Left kidney (tissue), 2 donors: Measurements from ENCODE around the gene VARS2. TPM values are rescaled to one million over a fixed set of nuclear protein-coding genes. Genes with fewer than 3 reads are reported as not detected.
"Not testable (repeated sequence)": the region's sequence is repeated elsewhere in the genome, so short reads cannot be mapped to it uniquely, and the experiment has no call there.

ENCODE experiments used
- DNase-seq: peaks from one replicate; pipeline ENCODE4 v3.0.0-alpha.2; 2013
- polyA plus RNA-seq: library from polyadenylated mRNA; unstranded; fragments of 120-200 nt; gene quantifications from one replicate; pipeline ENCODE4 v1.2.1, GENCODE V29; 2013; ENCODE audit not compliant: insufficient read length

Gene VARS2
- polyA plus RNA-seq, 1 donor, result 52.6 TPM

DNA sequence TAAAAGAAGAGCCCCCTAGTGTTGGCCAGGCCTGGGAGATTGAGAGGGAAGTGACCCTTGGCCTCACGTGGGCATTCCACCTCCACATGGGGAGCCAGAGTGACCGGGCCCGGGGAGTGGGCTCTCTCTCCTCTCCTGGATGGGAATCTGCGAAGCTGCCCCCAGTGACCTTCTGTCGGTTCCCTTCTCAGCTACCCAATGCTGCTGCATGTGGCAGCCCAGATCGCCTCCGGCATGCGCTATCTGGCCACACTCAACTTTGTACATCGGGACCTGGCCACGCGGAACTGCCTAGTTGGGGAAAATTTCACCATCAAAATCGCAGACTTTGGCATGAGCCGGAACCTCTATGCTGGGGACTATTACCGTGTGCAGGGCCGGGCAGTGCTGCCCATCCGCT is 16.2 kb upstream of the VARS2 start:
- no peak for DNase-seq

DNA sequence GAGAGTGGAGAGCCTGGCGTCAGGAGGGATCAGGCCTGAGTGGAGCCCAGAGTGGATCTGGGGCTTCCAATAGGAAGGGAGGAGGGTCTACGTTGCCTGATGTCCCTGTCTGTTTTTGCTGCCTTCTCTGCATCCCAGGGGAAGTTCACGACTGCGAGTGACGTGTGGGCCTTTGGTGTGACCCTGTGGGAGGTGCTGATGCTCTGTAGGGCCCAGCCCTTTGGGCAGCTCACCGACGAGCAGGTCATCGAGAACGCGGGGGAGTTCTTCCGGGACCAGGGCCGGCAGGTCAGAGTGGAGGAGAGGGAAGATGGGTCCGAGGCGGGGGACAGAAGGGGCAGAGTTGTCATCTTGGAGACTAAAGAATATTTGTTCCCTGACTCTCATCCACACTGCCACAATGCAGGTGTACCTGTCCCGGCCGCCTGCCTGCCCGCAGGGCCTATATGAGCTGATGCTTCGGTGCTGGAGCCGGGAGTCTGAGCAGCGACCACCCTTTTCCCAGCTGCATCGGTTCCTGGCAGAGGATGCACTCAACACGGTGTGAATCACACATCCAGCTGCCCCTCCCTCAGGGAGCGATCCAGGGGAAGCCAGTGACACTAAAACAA is 15.2 kb upstream of the VARS2 start:
- DNase-seq, result no peak

DNA sequence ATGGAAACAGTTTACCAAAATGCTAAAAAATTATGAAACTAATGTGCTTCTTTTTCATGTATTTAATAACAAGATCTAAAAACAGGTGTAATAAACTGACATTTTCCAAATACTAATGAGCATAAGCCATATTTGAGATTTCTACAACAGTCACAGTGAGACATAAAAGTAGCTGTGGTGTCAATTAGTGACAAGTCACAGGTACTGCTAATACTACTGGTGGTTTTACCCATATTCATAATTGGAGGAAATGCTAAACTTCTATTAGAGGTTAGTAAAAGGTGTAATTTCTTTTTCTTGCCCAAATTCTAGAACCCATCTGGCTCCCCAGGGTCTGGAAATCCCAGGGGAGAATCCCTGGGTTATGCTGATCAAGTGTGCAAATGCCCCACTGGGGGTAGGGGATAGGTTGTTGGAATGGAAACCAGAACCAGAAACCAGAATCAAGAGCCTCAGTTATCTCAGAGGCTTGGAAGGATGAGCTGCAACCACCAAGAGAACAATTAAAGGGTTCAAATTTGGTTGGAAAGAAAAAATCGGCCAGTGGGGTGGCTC is 13.1 kb upstream of the VARS2 start:
- DNase-seq, result no peak

DNA sequence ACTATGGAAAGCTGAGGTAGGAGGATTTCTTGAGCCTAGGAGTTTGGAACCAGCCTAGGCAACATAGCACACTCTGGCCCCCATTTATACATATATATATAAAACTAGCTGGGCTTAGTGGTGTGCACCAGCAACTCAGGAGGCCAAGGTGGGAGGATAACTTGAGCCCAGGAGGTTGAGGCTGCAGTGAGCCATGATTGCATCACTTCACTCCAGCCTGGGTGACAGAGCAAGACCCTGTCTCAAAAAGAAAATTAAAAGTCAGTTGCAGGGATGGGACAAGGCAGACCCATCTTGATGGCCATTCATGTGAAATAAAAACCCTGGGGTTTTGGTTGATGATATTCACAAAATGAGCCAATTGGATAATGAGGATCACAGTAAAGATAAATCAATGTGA is 12.6 kb upstream of the VARS2 start:
- no peak for DNase-seq

DNA sequence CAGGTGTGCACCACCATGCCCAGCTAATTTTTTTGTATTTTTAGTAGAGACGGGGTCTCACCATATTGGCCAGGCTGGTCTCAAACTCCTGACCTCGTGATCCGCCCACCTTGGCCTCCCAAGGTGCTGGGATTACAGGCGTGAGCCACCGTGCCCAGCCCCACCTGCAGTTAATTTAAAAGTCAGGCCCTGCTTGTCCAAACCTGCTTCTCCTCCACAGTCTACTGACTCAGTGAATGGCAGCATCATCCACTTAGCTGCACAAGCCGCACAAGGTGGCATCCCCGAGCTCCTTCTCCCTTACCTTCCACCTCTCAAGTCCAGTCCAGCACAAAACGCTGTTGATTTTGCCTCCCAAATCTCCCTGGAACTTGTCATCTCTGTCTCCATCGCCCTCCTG is 11.8 kb upstream of the VARS2 start:
- DNase-seq, result not testable (repeated sequence)

DNA sequence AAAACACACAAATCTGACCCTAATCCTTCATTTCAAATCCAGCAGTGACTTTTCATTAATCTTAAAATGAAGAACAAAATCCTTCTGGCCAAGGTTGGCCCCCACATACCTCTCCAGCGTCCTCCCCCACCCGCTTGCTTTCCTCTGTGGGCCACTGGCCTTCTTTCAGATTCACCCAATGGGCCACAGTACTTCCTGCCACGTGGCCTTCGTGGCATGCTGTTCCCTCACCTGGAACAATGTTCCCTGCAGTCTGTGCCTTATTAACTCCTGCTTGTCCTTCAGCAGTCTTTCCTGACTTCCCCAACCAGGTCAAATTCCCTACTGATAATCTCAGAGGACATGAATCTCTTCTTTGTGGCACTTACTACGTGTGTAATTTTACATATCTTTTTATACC is 11.3 kb upstream of the VARS2 start:
- no peak for DNase-seq

DNA sequence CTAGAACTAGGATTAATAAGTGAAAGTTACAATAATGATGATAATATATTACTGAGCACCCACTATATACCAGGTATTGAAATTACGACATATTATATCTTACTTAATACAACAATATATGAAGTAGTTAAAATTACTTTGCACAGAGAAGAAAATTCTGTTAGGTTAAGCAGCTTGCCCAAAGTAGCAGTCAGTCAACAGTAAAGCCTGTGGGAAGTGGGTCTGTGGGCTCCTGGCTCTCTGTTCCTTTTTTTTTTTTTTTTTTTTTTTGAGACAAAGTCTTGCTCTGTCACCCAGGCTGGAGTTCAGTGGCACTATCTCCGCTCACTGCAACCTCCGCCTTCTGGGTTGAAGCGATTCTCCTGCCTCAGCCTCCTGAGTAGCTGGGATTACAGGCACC is 10.8 kb upstream of the VARS2 start:
- DNase-seq, result no peak

DNA sequence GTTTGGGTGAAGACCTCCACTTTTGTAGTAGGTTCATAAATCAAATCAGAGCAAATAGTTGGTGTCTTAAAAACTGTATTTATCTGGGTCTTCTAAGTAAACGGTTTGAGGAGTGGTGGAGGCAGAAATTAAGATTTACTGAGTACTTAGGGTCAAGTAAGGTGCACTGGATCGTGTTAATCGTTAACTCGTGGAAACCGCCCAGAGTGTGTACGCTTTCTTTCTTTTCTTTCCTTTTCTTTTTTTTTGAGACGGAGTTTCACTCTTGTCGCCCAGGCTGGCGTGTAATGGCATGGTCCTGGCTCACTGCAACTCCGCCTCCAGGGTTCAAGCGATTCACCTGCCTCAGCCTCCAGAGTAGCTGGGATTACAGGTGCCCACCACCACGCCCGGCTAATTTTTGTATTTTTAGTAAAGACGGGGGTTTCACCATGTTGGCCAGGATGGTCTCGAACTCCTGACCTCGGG is 6.7 kb upstream of the VARS2 start:
- DNase-seq, result not testable (repeated sequence)

DNA sequence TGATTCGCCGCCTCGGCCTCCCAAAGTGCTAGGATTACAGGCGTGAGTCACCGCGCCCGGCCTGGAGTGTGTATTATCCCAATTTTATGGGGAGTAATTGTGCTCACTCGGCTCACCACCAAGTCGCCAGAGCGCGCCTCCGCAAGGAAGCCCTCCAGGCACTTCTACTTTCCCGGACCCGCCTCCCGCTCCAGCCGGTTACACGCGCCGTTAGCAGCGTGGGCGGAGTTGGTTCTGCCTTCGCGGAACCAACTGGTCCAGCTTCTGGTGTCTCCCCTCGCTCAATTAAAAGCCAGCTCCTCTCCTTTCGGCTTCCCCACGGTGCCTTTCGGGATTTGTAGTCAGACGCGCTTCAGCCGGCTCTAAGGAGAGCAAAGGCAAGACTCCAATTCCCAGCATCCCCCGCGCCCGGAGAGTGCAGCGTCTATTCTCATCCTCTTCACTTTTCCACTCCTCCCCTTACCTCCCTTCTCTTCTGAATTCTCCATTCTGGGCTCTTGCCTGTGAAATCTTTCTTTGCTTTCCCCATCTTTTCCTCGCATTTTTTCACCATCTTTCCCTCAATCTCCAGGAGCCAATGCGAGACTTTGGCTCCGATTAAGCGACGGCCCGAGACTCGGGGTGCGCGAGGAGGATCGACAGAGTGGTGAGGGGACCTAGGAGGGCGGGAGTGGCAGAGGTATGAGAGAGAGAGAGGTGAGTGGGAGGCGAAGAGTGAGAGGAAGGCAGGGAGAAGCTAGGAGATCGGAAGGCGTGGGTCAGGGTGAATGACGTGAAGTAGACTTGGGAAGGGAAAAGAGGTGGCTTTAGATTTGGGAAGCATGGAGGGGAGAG is 6.1 kb upstream of the VARS2 start, which contains the start of gene GTF2H4:
GTF2H4 (plus strand) TSS at position 450 of the 834 bp plus-strand sequence.
- DNase-seq, result peak; percentile 98

DNA sequence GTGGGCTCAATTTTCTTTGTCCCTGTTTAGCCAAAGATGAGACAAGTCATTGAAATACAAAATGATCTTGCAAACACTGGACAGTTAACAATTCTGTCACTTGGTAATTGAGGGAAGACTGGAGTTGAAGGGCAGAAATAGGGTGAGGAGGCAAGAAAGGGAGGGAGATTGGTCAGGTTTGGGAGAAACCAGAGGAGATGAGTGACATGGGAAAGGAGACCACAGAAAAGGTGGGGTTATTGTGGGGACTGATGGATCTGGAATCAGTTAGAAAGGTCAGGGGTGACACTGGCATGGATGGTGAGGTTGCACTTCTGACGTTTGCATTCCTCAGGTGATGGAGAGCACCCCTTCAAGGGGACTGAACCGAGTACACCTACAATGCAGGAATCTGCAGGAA is 5.3 kb upstream of the VARS2 start:
- DNase-seq, result no peak

DNA sequence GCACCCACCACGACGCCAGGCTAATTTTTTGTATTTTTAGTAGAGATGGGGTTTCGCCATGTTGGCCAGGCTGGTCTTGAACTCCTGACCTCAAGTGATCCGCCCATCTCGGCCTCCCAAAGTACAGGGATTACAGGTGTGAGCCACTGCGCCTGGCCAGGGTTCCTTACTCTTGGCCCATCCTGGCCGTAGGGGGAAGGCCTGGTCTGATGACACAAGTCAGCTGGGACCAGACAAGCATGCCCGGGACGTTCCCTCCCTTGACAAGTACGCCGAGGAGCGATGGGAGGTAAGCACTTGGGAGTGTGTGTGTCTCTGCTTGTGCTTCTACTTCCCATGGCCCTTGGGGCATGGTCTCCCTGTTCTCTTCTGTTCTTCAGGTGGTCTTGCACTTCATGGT is 3.6 kb upstream of the VARS2 start:
- DNase-seq, result not testable (repeated sequence)

DNA sequence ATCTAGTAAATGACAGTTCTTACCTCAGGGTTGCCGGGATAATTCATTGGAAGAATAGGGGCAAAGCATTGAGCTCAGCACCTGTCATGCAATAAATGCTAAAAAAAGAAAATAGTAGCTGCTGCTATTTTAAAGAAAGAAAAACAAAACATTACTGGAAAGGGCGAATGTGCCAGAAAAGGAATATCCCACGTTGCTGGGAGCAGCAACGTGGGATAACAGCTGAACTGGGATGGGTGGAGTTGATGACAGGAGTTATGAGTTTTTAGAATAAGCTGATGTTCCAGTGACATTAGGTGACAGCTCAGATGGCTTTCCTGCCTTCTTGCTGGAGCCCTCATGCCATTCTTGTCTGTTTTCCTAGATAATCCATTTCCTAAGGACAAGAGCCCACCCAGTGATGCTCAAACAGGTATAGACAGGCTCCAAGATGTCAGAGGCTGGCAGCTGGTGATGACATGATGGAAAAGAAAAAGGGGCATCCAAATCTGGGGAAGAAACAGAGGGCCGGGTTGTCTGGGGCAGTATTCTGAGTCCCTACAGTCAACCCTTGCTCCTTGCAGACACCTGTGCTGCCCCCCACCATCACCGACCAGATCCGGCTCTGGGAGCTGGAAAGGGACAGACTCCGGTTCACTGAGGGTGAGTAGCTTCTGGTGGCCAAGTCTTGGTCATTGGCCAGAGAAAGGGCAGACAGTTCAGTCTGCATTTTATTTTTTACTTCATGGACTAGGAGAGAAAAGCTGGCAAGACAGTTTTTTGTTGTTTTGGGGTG is 1.1 kb upstream of the VARS2 start:
- DNase-seq, result no peak

DNA sequence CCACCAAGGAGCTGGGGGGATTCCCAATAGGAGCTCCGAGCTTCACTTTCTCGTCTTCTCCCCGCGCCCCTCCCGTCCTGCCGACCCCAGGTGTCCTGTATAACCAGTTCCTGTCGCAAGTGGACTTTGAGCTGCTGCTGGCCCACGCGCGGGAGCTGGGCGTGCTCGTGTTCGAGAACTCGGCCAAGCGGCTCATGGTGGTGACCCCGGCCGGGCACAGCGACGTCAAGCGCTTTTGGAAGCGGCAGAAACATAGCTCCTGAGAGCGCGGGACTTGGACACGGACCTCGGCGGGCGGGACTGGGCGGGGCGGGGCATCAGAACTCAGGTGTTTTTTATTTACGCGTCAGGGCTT is 340 bp upstream of the VARS2 start:
- DNase-seq, result no peak

DNA sequence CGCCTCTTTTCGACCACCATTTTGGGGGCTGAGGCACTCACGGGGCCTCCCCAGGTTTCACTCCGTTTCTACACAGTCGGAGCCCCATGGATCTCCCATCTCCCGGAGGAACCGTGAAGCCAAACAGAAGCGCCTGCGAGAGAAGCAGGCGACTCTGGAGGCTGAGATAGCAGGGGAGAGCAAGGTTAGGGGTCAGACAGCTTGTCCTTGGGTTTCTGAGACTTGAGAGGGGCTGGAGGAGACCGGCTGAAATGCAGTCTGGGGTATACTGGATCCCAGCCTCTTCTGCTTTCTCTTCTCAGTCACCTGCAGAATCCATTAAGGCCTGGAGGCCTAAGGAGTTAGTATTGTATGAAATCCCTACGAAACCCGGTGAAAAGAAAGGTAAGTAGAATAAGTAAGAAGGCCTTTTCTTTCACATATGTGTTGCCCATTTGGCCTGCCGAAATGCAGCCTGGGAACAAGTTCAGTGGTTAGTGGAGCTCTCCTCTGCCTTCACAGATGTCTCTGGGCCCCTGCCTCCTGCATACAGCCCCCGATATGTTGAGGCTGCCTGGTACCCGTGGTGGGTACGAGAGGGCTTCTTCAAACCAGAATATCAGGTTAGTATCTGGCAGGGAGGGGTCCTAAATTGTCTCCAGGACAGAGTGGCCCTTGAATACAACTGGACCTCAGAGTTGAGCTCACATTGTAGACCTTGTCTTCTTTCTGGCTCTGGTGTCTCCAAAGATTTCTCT is 984 bp downstream of the VARS2 start:
- no peak for DNase-seq

DNA sequence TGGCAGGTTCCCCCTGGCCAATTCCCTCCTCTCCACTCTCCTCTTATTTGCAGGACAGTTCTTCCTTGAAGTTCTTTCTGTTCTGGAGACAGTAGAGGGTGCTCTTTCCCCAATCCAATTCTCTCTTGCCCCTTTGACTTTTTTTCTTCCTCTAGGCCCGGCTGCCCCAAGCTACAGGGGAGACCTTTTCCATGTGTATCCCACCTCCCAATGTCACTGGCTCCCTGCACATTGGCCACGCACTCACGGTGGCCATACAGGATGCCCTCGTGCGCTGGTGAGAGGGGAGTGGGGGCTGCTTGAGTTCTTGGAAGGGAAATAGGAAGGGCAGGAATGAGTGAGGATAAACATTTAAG is 1.5 kb downstream of the VARS2 start:
- peak; percentile 85 for DNase-seq

DNA sequence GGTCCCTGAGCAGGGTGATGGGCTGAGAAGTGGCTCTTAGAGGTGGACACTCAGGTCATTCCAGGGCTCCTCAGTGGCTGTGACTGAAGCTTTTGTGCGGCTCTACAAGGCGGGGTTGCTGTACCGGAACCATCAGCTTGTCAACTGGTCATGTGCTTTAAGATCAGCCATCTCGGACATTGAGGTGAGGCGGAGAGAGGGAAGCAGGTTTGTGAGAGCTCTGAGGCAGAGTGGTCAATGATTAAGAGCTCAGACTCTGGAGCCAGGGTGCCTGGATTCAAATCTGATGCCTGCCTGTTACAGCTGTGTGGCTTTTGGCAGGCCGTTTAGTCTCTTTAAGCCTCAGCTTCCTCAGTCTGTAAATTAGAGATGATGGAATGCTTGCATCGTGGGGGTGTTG is 3.0 kb downstream of the VARS2 start:
- DNase-seq, result no peak

DNA sequence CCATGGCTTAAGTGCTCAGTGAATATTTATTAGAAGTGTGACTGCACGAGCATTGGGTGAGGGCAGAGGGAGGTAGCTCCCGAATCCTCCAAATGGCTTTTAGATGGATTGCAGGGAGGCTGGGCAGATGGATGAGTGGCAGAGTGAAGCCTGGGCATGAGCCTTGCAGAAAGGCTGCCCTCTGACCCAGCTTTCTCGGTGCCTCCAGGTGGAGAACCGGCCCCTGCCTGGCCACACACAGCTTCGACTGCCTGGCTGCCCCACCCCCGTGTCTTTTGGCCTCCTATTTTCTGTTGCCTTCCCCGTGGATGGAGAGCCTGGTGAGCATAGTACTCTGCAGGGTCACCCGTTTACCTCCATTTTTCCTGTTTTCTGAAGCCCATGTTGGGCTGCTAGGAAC is 3.4 kb downstream of the VARS2 start:
- DNase-seq, result no peak

DNA sequence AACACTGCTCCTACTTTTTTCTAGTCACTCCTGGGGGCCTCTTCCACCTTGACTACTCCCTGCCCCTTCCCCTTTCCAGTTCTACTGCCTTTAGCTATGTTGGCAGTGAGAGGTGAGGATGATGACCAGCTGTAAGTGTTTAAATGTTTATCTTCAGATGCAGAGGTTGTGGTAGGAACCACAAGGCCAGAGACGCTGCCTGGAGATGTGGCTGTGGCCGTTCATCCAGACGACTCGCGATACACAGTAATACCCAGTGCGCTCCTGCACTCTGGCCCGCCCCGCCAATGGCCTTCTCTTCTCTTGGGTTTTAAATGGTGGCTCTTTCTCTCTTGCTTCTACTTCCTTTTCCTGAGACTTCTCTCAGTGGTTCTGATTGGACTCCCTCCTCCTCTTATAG is 4.6 kb downstream of the VARS2 start:
- no peak for DNase-seq

DNA sequence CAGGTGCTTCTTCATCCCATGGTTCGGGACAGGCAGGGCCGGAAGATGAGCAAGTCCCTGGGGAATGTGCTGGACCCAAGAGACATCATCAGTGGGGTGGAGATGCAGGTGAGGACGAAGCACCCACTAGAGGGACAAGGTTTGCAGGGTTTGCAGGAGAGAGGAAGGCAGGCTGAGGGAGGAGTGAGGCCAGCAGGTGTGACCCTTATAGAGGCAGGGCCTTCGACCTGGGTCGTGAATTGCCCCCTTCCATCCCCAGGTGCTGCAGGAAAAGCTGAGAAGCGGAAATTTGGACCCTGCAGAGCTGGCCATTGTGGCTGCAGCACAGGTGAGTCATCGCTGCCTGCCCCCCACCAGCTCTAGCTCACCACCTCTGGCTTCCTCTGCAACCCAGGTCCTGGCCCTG is 8.4 kb downstream of the VARS2 start:
- DNase-seq, result no peak

DNA sequence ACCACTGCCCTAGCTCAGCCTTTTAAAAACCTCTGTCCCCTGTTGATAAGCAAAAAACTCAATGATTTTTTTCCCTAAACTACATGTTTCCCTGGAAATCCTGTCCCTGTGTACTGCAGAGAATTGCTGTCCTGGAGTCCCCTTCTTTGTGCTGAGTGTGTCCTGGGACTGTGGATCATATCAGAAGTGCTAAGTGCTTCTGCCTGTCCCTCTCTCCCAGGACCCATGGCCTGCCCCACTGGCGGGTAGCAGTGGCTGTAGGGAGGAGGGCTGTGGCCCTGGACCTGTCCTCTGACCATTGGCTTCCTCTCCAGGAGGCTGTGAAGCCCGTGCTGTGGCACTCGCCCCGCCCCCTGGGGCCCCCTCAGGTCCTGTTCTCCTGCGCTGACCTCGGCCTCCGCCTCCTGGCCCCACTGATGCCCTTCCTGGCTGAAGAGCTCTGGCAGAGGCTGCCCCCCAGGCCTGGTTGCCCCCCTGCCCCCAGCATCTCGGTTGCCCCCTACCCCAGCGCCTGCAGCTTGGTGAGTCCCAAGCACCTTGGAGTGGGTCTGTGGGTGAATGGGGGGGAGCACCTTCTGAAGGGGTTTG is 10.1 kb downstream of the VARS2 start:
- DNase-seq, result not testable (repeated sequence)

DNA sequence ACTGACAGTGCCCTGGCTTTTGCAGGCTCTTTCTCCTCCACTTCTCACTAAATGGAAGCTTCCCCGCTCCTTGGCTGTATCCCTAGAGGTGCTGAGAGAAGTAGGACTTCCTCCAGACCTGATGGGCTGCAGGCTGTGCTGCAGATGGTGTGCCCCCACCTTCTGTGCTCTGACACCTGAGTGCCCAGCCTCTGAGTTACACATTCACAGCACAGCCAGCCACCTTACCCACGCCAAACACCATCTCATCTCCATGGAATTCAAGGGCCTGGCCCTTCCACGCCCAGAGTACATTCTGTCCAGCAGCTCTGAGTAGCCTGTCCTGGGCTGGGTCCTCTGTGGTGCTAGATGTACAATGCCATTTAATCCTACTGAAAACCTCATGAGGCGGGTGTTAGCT is 12.6 kb downstream of the VARS2 start:
- DNase-seq, result no peak

DNA sequence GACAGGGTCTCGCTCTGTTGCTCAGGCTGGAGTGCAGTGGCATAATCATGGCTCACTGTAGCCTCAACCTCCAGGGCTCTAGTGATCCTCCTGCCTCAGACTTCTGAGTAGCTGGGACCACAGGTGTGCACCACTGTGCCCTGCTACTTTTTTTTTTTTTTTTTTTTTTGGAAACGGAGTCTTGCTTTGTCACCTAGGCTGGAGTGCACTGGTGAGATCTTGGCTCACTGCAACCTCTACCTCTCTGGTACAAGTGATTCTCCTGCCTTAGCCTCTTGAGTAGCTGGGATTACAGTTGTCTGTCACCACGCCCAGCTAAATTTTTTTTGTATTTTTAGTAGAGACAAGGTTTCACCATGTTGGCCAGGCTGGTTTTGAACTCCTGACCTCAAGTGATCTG is 13.0 kb downstream of the VARS2 start:
- not testable (repeated sequence) for DNase-seq
